ENCODE results near the gene TREML4.

DNA sequence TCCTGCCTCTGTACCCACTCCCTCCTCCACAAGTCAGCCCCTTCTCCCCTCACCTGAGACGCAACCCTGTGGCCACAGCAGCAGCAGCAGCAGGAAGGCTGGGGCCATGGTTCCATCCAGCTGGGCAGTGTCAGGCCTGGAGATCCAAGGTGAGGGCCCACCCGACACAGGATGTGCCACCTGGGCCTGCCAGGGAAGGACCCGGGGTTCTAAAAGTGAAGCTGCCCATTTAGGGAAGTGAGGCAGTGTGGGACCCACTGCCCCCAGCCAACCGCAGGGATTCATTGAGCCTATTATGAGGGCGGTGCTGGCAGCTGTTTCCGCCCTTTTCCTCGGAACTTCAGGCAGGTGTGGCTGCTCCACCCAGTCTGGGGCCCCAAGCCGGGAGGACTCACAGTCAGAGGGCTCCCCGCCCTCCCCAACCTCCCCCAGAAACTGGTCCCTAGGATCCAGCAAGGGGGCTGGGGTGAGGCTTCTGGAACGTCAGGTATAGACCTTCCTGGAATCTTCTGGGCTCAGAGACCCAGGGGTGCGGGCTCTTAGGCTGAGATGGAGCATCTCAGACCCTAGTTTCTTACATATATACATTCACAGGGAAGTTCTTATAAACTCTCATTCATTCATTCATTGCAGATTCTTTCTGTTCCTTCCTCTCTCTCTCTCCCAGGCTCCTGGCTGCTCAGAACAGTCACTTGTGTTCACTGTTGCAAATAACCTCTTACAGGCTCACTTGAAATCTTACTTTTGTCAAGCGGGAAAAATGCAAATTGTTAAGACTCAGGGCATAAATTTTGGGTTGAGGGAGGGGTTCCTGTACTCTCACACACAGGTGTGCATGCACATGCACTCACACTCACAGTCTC lies 27.0 kb upstream of the TREML4 start, which contains the start of gene TREML2:
- TF ChIP-seq, protein P1, sequence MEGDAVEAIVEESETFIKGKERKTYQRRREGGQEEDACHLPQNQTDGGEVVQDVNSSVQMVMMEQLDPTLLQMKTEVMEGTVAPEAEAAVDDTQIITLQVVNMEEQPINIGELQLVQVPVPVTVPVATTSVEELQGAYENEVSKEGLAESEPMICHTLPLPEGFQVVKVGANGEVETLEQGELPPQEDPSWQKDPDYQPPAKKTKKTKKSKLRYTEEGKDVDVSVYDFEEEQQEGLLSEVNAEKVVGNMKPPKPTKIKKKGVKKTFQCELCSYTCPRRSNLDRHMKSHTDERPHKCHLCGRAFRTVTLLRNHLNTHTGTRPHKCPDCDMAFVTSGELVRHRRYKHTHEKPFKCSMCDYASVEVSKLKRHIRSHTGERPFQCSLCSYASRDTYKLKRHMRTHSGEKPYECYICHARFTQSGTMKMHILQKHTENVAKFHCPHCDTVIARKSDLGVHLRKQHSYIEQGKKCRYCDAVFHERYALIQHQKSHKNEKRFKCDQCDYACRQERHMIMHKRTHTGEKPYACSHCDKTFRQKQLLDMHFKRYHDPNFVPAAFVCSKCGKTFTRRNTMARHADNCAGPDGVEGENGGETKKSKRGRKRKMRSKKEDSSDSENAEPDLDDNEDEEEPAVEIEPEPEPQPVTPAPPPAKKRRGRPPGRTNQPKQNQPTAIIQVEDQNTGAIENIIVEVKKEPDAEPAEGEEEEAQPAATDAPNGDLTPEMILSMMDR (IDR thresholded peaks at IDR 0.05): no peak
- TF ChIP-seq POLR2A (IDR thresholded peaks at IDR 0.05; ENCODE audit: low read length): no peak
- no peak for TF ChIP-seq SMC3 (IDR thresholded peaks at IDR 0.05)
- no peak for TF ChIP-seq CBX8 (IDR thresholded peaks at IDR 0.05)
- TF ChIP-seq FOSB (CRISPR knock-in tag; IDR thresholded peaks at IDR 0.05): no peak
- TF ChIP-seq CEBPB (IDR thresholded peaks at IDR 0.05): no peak
- TF ChIP-seq MAX (IDR thresholded peaks at IDR 0.05): no peak
- no peak for TF ChIP-seq JUN (IDR thresholded peaks at IDR 0.05)
- TF ChIP-seq ZC3H11A (IDR thresholded peaks at IDR 0.05): no peak
- no peak for TF ChIP-seq EP300 (IDR thresholded peaks at IDR 0.05)
